Colonic mucosa (tissue), 4 donors: ENCODE results near the gene RAG1. TPM values are rescaled to one million over a fixed set of nuclear protein-coding genes. Genes with fewer than 3 reads are reported as not detected.

Source experiments
- DNase-seq: peaks from one replicate; pipeline ENCODE4 v3.0.0-alpha.2; 2020
- H3K27ac ChIP-seq: fragments of 200-600 bp; one replicate; pipeline ENCODE4 v1.8.0; 2021
- H3K27me3 ChIP-seq: fragments of 200-600 bp; one replicate; pipeline ENCODE4 v1.8.0; 2021
- H3K36me3 ChIP-seq: fragments of 200-600 bp; one replicate; pipeline ENCODE4 v1.8.0; 2021
- H3K4me1 ChIP-seq: fragments of 200-600 bp; one replicate; pipeline ENCODE4 v1.8.0; 2021; ENCODE audit warnings: mild to moderate bottlenecking
- H3K4me3 ChIP-seq: fragments of 200-600 bp; one replicate; pipeline ENCODE4 v1.8.0; 2021
- H3K9ac ChIP-seq, 2 donors: one replicate each; pipeline ENCODE4 v1.7.0; 2013; ENCODE audit warnings: control low read depth in 2 of 2, low read depth in 2 of 2, low read length in 2 of 2
- H3K9me3 ChIP-seq: fragments of 200-600 bp; one replicate; pipeline ENCODE4 v1.8.0; 2021
- intact Hi-C: fragments of 100-400 bp; cut with DNase I; formaldehyde crosslinking; loops from one replicate; pipeline ENCODE4 v1.14.1; 2022
- total RNA-seq, 2 donors: library from RNA; stranded (reverse); fragmentation: NEBNext Ultra II Directional in 1 of 2; extraction: Animal tissue kit (Norgen Biotek cat#: 25700) in 1 of 2; gene quantifications; one replicate each; pipeline ENCODE4 v1.2.1, GENCODE V29; 2021
- TF ChIP-seq, protein P1 (sequence below): fragments of 200-600 bp; IDR thresholded peaks from one replicate; pipeline ENCODE4 v1.8.0; 2022; ENCODE audit warnings: antibody characterized with exemption, mild to moderate bottlenecking
- donor health status: healthy.
- donor health status: DM: no; HTN: no; CAD: no.
- donor health status: DM: no; HTN: no; CAD: no.

The RAG1 gene
- total RNA-seq, 2 donors from 2014 or later = 0.47 to 1.5 TPM

DNA sequence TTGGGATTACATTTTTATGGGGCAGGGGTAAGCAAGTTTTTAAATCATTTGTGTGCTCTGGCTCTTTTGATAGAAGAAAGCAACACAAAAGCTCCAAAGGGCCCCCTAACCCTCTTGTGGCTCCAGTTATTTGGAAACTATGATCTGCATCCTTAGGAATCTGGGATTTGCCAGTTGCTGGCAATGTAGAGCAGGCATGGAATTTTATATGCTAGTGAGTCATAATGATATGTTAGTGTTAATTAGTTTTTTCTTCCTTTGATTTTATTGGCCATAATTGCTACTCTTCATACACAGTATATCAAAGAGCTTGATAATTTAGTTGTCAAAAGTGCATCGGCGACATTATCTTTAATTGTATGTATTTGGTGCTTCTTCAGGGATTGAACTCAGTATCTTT lies 10.1 kb downstream of the RAG1 start:
- Histone ChIP-seq H3K9ac (no peak overlapping the region), H3K4me1 (no peaks in the 10 kb centered on the region), H3K36me3 (no peaks in the 10 kb centered on the region), H3K27me3 (no peaks in the 10 kb centered on the region), H3K9me3 (no peaks in the 10 kb centered on the region), H3K4me3 (no peak overlapping the region), H3K27ac (no peak overlapping the region)
- TF ChIP-seq, protein P1, sequence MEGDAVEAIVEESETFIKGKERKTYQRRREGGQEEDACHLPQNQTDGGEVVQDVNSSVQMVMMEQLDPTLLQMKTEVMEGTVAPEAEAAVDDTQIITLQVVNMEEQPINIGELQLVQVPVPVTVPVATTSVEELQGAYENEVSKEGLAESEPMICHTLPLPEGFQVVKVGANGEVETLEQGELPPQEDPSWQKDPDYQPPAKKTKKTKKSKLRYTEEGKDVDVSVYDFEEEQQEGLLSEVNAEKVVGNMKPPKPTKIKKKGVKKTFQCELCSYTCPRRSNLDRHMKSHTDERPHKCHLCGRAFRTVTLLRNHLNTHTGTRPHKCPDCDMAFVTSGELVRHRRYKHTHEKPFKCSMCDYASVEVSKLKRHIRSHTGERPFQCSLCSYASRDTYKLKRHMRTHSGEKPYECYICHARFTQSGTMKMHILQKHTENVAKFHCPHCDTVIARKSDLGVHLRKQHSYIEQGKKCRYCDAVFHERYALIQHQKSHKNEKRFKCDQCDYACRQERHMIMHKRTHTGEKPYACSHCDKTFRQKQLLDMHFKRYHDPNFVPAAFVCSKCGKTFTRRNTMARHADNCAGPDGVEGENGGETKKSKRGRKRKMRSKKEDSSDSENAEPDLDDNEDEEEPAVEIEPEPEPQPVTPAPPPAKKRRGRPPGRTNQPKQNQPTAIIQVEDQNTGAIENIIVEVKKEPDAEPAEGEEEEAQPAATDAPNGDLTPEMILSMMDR = no peak
- no peak for DNase-seq
- intact Hi-C loops = no loop called here

DNA sequence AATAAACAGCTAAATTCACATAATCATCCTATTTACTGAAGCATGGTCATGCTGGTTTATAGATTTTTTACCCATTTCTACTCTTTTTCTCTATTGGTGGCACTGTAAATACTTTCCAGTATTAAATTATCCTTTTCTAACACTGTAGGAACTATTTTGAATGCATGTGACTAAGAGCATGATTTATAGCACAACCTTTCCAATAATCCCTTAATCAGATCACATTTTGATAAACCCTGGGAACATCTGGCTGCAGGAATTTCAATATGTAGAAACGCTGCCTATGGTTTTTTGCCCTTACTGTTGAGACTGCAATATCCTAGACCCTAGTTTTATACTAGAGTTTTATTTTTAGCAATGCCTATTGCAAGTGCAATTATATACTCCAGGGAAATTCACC lies 10.7 kb downstream of the RAG1 start:
- DNase-seq = no peak
- H3K36me3 ChIP-seq = no peaks in the 10 kb centered on the region
- intact Hi-C loops = no loop called here
- H3K4me1 ChIP-seq = no peaks in the 10 kb centered on the region
- H3K27me3 ChIP-seq = no peaks in the 10 kb centered on the region
- TF ChIP-seq, protein P1 = no peak
- no peak overlapping the region for H3K9ac ChIP-seq
- H3K9me3 ChIP-seq = no peaks in the 10 kb centered on the region
- no peak overlapping the region for H3K27ac ChIP-seq
- no peak overlapping the region for H3K4me3 ChIP-seq

DNA sequence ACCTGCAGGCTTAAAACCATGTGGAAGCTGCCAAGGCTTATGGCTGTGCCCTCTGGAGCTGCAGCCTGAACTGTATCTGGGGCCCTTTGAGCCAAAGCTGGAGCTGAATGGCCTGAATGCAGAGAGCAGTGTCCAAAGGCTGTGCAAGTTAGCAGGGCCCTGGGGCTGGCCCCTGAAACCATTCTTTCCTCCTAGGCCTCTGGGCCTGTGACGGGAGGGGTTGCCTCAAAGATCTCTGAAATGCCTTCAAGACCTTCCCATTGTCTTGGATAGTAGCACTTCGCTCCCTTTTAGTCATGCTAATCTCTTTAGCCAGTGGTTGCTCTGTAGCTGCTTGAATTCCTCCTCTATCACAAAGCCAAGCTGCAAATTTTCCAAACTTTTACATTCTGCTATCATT lies 13.7 kb downstream of the RAG1 start:
- H3K36me3 ChIP-seq = no peaks in the 10 kb centered on the region
- intact Hi-C loops = no loop called here
- H3K4me3 ChIP-seq = no peak overlapping the region
- H3K27me3 ChIP-seq = no peaks in the 10 kb centered on the region
- DNase-seq = no peak
- no peak overlapping the region for H3K27ac ChIP-seq
- no peaks in the 10 kb centered on the region for H3K9me3 ChIP-seq
- no peaks in the 10 kb centered on the region for H3K4me1 ChIP-seq
- TF ChIP-seq, protein P1 = no peak
- no peak overlapping the region for H3K9ac ChIP-seq

DNA sequence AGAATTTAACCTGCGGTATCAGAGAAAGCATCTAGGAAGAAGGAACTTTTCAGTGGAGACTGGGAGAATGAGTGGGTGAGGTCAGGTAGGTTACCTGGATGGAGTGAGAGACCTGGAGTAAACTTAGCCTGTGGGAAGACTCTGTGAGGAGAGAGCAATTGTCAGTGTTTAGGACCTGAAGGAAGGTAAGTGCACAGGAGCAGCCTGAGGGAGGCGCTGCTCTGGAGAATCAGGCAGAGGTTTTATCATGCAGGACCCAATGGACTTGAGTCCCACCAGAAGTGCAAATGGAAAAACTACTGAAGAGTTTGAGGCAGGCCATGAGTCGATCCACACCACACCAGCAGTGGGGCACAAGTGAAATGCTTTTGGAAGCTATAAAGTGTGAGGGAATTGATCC lies 15.9 kb downstream of the RAG1 start:
- Histone ChIP-seq H3K4me3 (no peak overlapping the region), H3K9me3 (no peaks in the 10 kb centered on the region), H3K27ac (no peak overlapping the region), H3K36me3 (no peaks in the 10 kb centered on the region), H3K4me1 (no peaks in the 10 kb centered on the region), H3K27me3 (no peaks in the 10 kb centered on the region), H3K9ac (no peak overlapping the region)
- TF ChIP-seq, protein P1 = no peak
- intact Hi-C loops = no loop called here
- DNase-seq = no peak

DNA sequence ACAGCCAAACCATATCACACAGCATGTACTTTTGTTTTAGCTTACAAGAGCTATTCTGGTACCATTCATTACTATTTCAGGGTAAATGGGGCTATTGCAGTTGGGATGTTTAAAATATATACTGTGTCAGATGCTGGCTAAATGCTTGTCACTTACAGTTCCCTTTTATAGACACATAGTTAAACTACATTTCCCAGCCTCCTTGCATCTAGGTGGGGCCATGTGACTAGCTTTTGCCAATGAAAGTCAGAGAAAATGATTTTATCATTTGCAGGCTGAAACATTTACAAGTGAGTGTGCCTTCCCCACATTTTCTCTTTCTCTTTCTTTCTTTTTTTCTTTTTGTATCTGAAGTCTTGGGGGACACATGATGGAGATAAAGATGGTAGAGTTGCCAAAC lies 18.7 kb downstream of the RAG1 start:
- H3K27ac ChIP-seq = no peak overlapping the region
- TF ChIP-seq, protein P1 = no peak
- DNase-seq = no peak
- intact Hi-C loops = no loop called here
- H3K4me3 ChIP-seq = no peak overlapping the region
- no peaks in the 10 kb centered on the region for H3K36me3 ChIP-seq
- H3K9me3 ChIP-seq = no peaks in the 10 kb centered on the region
- H3K4me1 ChIP-seq = no peaks in the 10 kb centered on the region
- H3K27me3 ChIP-seq = no peaks in the 10 kb centered on the region
- no peak overlapping the region for H3K9ac ChIP-seq

DNA sequence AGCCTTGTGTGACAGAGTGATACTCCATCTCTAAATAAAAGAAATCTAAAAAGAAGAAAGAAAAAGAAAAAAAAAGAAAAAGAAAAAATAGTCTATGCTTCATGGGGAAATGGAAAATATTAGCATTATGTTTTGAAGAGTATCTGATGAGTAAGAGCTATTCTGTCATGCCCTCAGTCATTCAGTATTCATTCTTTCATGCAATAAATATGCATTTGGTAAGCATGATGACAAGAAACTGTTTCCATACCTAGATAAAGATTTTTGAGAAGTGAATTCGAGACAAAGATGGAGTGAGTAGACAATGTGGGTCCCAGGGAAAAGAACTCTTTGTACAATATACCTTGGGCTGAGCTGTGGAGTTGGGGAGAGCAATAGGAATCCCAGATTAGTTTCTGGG lies 20.3 kb downstream of the RAG1 start:
- Histone ChIP-seq H3K27me3 (no peaks in the 10 kb centered on the region), H3K27ac (no peak overlapping the region), H3K9me3 (no peaks in the 10 kb centered on the region), H3K4me3 (no peak overlapping the region), H3K9ac (no peak overlapping the region), H3K4me1 (no peaks in the 10 kb centered on the region), H3K36me3 (no peaks in the 10 kb centered on the region)
- intact Hi-C loops = no loop called here
- DNase-seq = no peak
- TF ChIP-seq, protein P1 = no peak
